ENCODE results near the gene SUPT3H. TPM values are rescaled to one million over a fixed set of nuclear protein-coding genes. Genes with fewer than 3 reads are reported as not detected.
A peak's percentile ranks its signal among the peaks of the same experiment; 100 is the strongest.

SUPT3H gene
- total RNA-seq, 2 experiments from 2014 or later, result 13.6 to 14.4 TPM

DNA sequence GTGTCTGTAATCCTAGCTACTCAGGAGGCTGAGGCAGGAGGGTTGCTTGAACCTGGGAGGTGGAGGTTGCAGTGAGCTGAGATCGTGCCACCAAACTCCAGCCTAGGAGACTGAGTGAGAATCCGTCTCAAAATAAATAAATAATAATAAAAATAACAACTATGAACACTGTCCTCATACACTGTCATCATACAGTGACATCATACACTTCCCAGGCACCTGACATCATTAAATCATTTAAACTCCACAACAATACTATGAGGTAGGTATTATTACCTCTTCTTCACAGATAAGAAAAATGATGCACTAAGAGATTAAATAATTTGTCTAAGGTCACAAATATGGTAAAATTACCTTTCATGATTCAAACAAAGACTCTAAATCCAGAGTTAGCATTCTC is 250.5 kb downstream of the SUPT3H start:
- no peak overlapping the region for H3K27ac Mint-ChIP-seq
- H3K9me3 Mint-ChIP-seq, result no peaks in the 10 kb centered on the region
- peaks cover 2% of the 10 kb centered on the region for H3K36me3 Mint-ChIP-seq
- no peak overlapping the region for H3K4me3 Mint-ChIP-seq
- no peak for DNase-seq
- H3K4me1 Mint-ChIP-seq, result peaks cover 6% of the 10 kb centered on the region
- no peaks in the 10 kb centered on the region for H3K27me3 Mint-ChIP-seq

DNA sequence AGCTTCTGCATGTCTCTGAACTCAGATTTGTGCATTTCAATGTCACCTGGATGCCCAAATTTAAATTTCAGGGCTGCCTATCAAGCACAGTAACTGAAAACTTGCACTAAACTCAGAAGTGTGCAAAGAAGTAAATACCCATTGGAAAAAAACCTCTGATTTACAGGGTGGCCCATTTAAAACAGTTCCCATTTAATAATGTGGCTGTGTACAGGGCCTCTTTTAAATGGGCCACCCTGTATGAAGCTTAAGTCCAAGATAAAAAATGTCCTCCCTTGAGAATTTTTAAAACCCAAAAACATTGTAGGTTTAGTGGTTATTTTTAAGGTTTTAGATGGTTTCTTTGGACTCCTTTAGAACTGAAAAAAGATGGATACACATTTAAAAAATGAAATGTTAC is 251.7 kb downstream of the SUPT3H start:
- peaks cover 4% of the 10 kb centered on the region for H3K4me1 Mint-ChIP-seq
- H3K27ac Mint-ChIP-seq, result no peak overlapping the region
- no peaks in the 10 kb centered on the region for H3K9me3 Mint-ChIP-seq
- no peak overlapping the region for H3K4me3 Mint-ChIP-seq
- no peaks in the 10 kb centered on the region for H3K27me3 Mint-ChIP-seq
- peaks cover 2% of the 10 kb centered on the region for H3K36me3 Mint-ChIP-seq
- no peak for DNase-seq

DNA sequence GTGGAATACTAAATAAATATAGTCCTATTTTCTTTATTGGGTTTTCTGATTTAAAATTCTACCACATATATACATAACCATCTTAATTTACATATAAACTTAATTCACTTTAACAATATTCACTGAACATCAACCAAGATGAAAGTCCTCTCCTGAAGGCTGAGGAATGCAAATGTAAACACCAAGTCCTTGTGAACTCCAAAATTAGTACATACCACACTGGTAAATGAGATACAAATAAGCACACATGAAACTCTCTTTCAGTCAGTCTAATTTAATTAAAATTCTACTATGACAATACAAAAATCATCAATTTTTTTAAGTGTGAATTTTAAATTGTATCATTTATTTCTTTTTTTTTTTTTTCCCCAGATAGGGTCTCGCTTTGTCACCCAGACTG is 254.7 kb downstream of the SUPT3H start:
- H3K27me3 Mint-ChIP-seq, result no peaks in the 10 kb centered on the region
- no peak overlapping the region for H3K27ac Mint-ChIP-seq
- no peak for DNase-seq
- H3K9me3 Mint-ChIP-seq, result no peaks in the 10 kb centered on the region
- H3K4me3 Mint-ChIP-seq, result no peak overlapping the region
- no peaks in the 10 kb centered on the region for H3K36me3 Mint-ChIP-seq
- peaks cover 2% of the 10 kb centered on the region for H3K4me1 Mint-ChIP-seq

DNA sequence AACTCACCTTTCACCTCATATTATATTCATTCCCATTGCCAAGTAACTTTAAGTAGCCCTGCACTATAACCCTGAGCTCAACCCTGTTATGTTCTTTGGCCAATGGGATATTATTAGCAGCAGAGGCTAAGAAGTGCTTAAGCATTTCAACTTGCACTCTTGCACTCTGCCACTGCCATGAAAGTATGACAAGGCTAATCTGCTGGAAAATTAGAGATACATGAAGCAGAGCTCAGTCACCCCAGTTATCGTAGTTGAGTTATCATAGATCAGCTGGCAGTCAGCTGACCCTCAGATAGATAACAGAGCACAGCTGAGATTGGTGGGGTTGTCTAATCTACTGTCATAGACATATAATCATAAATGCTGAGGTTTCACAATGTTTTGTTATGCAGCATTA is 259.0 kb downstream of the SUPT3H start:
- no peak for DNase-seq
- Mint-ChIP-seq H3K27me3 (no peaks in the 10 kb centered on the region), H3K36me3 (peaks cover 4% of the 10 kb centered on the region), H3K27ac (no peak overlapping the region), H3K4me3 (no peak overlapping the region), H3K9me3 (peaks cover 2% of the 10 kb centered on the region), H3K4me1 (peaks cover 23% of the 10 kb centered on the region)

DNA sequence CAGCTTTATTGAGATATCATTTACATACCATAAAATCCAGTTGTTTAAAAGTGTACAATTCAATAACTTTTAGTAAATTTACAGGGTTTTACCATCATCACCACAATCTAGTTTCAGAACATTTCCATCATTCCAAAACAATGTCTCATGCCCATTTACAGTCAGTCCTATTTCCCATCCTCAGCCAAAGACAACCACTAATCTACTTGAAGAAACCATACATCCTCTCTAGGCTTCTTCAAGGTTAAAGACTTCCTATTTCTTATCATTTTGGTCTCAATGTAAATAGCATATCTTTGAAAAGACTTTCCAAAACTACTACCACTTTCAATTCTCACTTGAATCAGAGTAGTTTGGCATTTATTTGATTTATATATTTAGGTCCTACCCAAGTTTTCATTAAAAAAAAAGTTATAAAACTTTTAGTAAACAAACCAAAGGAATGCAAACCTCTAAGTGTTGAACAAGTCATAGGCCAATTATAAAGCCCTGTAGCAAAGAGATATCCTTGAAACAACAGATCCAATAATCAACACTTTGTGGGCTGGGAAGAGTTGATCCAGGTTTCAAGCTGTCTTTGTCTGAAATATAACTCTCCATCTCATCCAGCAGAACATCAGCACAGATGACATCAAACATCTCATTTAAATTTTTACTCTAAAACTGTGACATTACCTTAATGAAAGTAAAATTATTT is 260.9 kb downstream of the SUPT3H start:
- Mint-ChIP-seq H3K27me3 (no peaks in the 10 kb centered on the region), H3K4me3 (no peak overlapping the region), H3K36me3 (peaks cover 9% of the 10 kb centered on the region), H3K9me3 (peaks cover 2% of the 10 kb centered on the region), H3K27ac (peak overlapping the region; percentile 2), H3K4me1 (peaks cover 22% of the 10 kb centered on the region)
- DNase-seq, result no peak

DNA sequence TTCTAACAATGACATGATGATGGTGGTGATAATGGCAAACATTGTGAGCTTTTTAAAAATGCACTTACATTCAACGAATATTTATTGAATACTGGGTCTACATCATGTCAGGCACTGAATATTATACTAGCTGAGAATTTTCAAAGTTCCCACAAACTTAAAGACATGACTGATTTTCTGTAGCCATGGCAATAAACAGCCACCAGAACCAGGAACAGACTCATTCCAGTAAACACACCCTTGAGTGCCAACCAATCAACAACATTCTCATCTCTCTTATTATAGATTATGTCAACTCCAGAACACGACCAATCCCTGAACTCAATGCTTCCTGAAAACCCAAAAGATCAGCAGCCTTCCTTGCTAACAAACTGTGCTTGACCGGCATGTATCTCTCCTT is 262.0 kb downstream of the SUPT3H start:
- DNase-seq, result no peak
- H3K4me3 Mint-ChIP-seq, result no peak overlapping the region
- H3K4me1 Mint-ChIP-seq, result peaks cover 25% of the 10 kb centered on the region
- H3K27ac Mint-ChIP-seq, result no peak overlapping the region
- H3K9me3 Mint-ChIP-seq, result peaks cover 2% of the 10 kb centered on the region
- peaks cover 9% of the 10 kb centered on the region for H3K36me3 Mint-ChIP-seq
- H3K27me3 Mint-ChIP-seq, result no peaks in the 10 kb centered on the region

DNA sequence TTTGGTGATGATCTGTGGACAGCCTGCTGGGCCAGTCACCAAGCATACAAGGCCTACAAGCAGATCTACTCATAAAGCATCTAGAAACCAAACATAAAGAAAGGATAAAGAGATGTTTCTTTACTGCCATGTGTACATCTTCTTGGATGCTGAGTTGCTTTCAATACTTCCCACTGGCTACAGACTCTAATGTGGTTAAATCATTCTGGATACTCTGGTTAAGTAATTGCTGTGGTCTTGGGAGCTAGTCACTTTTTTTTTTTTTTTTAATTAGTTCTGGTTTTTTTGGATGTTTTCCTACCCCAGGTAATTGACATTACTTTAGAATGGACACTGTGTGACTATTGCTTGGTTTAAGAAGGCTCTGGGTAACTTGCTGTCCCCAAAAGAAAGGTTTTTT is 265.0 kb downstream of the SUPT3H start:
- DNase-seq, result no peak
- H3K27me3 Mint-ChIP-seq, result no peaks in the 10 kb centered on the region
- peaks cover 9% of the 10 kb centered on the region for H3K36me3 Mint-ChIP-seq
- H3K4me3 Mint-ChIP-seq, result no peak overlapping the region
- no peak overlapping the region for H3K27ac Mint-ChIP-seq
- peaks cover 2% of the 10 kb centered on the region for H3K9me3 Mint-ChIP-seq
- peaks cover 42% of the 10 kb centered on the region for H3K4me1 Mint-ChIP-seq

DNA sequence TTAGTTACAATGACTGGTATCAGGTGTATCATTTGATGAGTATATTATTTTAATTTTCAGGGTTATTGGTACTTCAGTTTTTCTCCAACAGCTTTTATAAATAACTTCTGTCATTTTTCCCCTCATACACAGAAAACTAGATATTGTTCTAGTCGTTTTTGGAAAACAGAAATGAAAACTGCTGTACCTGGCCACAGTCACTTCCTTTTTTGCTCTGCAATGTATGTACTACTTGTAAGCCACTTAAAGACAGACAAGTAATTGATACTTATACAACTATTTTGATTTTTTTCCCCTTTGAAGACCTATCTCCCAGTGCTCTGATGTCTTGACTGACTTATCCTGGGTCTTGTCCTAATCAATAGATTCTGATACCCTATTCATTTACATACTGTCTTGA is 268.2 kb downstream of the SUPT3H start:
- no peak overlapping the region for H3K4me3 Mint-ChIP-seq
- no peaks in the 10 kb centered on the region for H3K9me3 Mint-ChIP-seq
- peaks cover 24% of the 10 kb centered on the region for H3K4me1 Mint-ChIP-seq
- H3K27me3 Mint-ChIP-seq, result no peaks in the 10 kb centered on the region
- no peak overlapping the region for H3K27ac Mint-ChIP-seq
- peaks cover 9% of the 10 kb centered on the region for H3K36me3 Mint-ChIP-seq
- DNase-seq, result no peak

DNA sequence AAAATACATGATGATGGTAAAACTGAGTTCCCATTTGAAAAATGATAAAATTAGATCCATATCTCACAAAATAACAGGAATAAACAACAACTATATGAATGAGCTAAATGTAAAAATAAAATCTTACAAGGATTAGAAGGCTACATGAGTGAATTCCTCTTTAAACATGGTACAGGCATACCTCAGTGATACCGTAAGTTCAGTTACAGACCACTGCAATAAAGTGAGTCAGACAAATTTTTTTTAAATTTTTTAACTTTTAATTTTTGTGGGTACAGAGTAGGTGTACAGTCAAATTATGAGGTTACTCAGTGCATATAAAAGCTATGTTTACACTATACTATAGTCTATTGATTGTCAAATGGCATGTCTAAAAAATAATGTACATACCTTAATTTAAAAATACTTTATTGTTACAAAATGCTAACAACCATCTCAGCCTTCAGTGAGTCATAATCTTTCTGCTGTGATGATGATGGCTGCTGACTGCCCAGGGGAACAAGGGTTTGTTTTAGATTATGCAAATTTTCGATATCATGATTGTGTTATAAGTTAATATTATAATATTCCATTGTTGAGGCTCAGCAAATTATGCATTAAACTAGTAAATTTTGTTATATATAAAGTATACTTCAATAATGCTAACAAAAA is 272.4 kb downstream of the SUPT3H start:
- Mint-ChIP-seq H3K27me3 (no peaks in the 10 kb centered on the region), H3K9me3 (peaks cover 4% of the 10 kb centered on the region), H3K4me3 (no peak overlapping the region), H3K36me3 (peaks cover 17% of the 10 kb centered on the region), H3K27ac (no peak overlapping the region), H3K4me1 (peaks cover 25% of the 10 kb centered on the region)
- no peak for DNase-seq

DNA sequence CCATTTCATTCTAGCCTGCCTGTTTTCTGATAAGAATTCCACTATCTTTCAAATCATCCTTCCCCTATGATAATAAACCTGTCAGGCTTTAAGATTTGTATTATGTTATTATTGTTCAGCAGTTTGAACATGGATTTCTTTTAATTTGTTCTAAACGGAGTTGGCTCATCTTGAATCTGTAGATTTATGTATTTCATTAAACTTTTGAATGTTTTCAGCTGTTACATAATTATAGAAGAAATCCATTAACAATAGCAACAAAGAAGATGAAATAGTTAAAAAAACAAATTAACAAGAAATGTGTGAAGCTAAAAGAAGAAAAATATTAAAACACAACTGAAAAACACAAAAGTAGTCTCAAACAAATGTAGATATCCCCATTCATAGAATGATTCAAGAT is 273.3 kb downstream of the SUPT3H start:
- Mint-ChIP-seq H3K36me3 (peaks cover 22% of the 10 kb centered on the region), H3K4me3 (no peak overlapping the region), H3K9me3 (peaks cover 4% of the 10 kb centered on the region), H3K27me3 (no peaks in the 10 kb centered on the region), H3K27ac (no peak overlapping the region), H3K4me1 (peaks cover 17% of the 10 kb centered on the region)
- no peak for DNase-seq

DNA sequence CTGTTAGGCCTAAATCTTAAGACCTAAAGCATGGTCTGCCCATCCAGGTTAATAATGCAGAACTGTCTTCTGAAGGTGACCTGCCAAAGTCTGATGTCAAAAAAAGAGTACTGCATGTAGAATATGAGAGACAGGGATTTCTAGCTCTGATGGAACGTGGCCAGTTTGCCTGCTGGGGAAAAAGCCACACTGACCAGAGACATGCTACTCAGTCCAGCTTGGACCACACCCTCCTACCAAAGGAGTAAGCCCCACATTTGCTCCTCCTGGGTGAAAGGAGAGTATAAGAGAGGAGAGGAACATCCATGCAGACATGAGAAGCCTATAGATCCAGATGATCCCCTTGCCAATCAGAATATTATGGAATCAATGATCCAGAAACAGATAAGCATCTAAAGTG is 279.5 kb downstream of the SUPT3H start:
- Mint-ChIP-seq H3K4me3 (no peak overlapping the region), H3K36me3 (peaks cover 21% of the 10 kb centered on the region), H3K4me1 (peaks cover 3% of the 10 kb centered on the region), H3K9me3 (no peaks in the 10 kb centered on the region), H3K27me3 (no peaks in the 10 kb centered on the region), H3K27ac (no peak overlapping the region)
- DNase-seq, result no peak

DNA sequence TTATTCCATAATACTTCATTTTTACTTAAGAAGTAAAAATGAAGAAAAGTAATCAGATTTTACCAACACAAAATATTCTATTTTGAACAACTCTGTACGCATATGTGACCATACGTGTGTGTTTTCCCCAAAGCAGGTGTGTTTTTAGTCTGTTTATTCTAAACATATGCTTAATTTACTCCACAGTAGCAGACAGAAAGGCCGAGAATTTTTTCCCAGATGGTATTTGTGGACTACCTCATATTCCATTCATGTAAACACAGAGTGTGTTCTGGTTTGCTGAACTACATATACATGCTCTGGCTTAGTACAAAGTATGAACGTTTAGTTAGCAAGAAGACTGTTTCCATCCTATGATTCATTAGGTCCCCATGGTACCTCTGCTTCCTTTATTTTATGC is 282.9 kb downstream of the SUPT3H start:
- no peaks in the 10 kb centered on the region for H3K9me3 Mint-ChIP-seq
- DNase-seq, result no peak
- no peak overlapping the region for H3K27ac Mint-ChIP-seq
- H3K27me3 Mint-ChIP-seq, result no peaks in the 10 kb centered on the region
- H3K36me3 Mint-ChIP-seq, result peaks cover 12% of the 10 kb centered on the region
- H3K4me1 Mint-ChIP-seq, result peaks cover 3% of the 10 kb centered on the region
- no peak overlapping the region for H3K4me3 Mint-ChIP-seq

DNA sequence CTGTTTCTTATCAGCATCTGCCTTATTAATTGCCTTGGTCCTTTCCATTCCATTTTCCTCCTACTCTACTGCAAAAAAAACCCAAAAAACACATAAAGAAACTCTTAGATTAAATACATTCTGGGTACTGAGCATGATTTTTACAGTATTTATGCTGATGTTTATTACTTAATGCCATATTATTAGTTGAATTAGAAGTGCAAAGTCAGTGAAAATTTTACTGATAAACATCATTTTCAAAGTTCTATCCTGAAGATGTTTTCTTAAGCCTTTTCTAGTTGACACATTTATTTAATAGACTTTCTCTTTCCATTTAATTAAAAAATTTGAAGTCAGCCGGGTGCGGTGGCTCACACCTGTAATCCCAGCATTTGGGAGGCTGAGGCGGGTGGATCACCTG is 285.6 kb downstream of the SUPT3H start:
- no peaks in the 10 kb centered on the region for H3K9me3 Mint-ChIP-seq
- H3K36me3 Mint-ChIP-seq, result peaks cover 12% of the 10 kb centered on the region
- DNase-seq, result no peak
- H3K27me3 Mint-ChIP-seq, result no peaks in the 10 kb centered on the region
- H3K4me1 Mint-ChIP-seq, result peaks cover 3% of the 10 kb centered on the region
- H3K4me3 Mint-ChIP-seq, result no peak overlapping the region
- no peak overlapping the region for H3K27ac Mint-ChIP-seq

DNA sequence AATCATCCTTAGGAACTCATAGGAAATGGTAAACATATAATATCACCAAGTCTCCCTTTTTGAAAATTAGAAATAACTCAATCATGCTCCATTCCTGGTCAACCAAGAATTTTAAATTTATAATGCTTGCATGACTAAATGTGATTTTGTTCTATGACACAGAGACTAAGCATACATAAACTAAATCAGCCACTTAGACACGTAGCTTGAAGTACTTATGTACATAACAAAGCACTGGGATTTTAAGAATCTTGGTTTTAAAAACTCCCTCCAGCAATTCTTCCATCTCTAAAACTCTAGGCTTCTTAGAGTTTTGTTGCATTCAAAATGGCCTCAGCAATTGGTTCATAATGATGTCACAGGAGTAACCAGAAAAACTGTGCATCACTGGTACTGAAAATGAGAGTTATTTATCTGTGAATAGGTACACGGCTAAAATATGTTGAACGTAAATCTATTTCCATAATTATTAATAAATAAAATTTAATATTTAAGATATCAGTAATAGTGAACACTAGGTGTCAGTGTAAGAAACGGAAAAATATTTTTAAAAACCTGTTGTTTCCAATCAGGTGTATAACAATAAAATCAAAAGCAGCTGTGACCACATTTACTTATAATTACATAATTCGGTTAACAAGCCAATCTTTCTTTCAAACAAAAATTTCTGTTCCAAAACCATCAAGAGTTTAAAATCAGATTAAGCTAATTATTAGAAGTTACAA is 291.2 kb downstream of the SUPT3H start:
- Mint-ChIP-seq H3K27ac (no peak overlapping the region), H3K36me3 (peaks cover 11% of the 10 kb centered on the region), H3K4me3 (no peak overlapping the region), H3K9me3 (peaks cover 13% of the 10 kb centered on the region), H3K4me1 (peaks cover 10% of the 10 kb centered on the region), H3K27me3 (no peaks in the 10 kb centered on the region)
- no peak for DNase-seq

DNA sequence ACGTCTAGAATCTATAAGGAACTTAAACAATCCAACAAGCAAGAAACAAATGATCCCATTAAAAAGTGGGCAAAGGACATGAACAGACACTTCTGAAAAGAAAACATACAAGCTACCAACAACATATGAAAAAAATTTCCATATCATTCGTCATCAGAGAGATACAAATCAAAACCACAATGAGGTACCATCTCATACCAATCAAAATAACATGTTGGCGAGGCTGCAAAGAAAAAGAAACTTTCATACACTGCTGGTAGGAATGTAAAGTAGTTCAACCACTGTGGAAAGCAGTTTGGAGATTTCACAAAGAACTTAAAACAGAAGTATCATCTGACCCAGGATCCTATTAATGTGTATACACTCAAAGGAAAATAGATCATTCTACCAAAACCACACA is 293.5 kb downstream of the SUPT3H start:
- peak overlapping the region; percentile 46 for H3K27ac Mint-ChIP-seq

More for the DNA sequence above, 293.5 kb downstream of the SUPT3H start:
- H3K27me3 Mint-ChIP-seq, result no peaks in the 10 kb centered on the region
- H3K36me3 Mint-ChIP-seq, result peaks cover 18% of the 10 kb centered on the region
- peaks cover 22% of the 10 kb centered on the region for H3K9me3 Mint-ChIP-seq
- H3K4me3 Mint-ChIP-seq, result no peak overlapping the region
- no peak for DNase-seq
- peaks cover 10% of the 10 kb centered on the region for H3K4me1 Mint-ChIP-seq

All from activated naive CD8-positive, alpha-beta T cell treated with anti-CD3 and anti-CD28 coated beads for 36 hours (primary cell).